Left ventricle myocardium superior (tissue), 1 donor: ENCODE results near the gene CBY3. TPM values are rescaled to one million over a fixed set of nuclear protein-coding genes. Genes with fewer than 3 reads are reported as not detected.
"Not testable (repeated sequence)": the region's sequence is repeated elsewhere in the genome, so short reads cannot be mapped to it uniquely, and the experiment has no call there.

Experiments used
- ATAC-seq: fragments of 200-7000 bp; cut with Tn5 transposase; one replicate; pipeline ENCODE4 v1.9.1; 2020; ENCODE audit warnings: mild to moderate bottlenecking, moderate library complexity
- DNase-seq: peaks from one replicate; pipeline ENCODE4 v3.0.0-alpha.2; 2020
- intact Hi-C: fragments of 100-400 bp; cut with micrococcal nuclease; formaldehyde crosslinking; loops from one replicate; pipeline ENCODE4 v1.11.0; 2022
- total RNA-seq: library from RNA; stranded (reverse); fragmentation: NEBNext Ultra II Directional; extraction: Animal tissue kit (Norgen Biotek cat#: 25700); gene quantifications from one replicate; pipeline ENCODE4 v1.2.1, GENCODE V29; 2021
- donor health status: DM: no; HTN: yes; CAD: no; lungs with severe emphysema.

CBY3 gene
- total RNA-seq, 1 donor from 2014 or later: not detected

GRCh38 chr5:179633501-179634369 lies 47.1 kb downstream of the CBY3 start:
- intact Hi-C loops, ATAC-seq: not testable (repeated sequence)

More at GRCh38 chr5:179633501-179634369, 47.1 kb downstream of the CBY3 start:
- not testable (repeated sequence) for DNase-seq

Other genes starting within 250 kb of the CBY3 start
- gene RUFY1, start 130.5 kb downstream of the CBY3 start, total RNA-seq: 24.5 TPM
- gene HNRNPH1, start 57.4 kb downstream of the CBY3 start, total RNA-seq: 230 TPM
- gene CANX, start 17.9 kb upstream of the CBY3 start, total RNA-seq: 465 TPM
- gene MAML1, start 51.8 kb upstream of the CBY3 start, total RNA-seq: 13.5 TPM
- 7.1 TPM for gene LTC4S, start 113.0 kb upstream of the CBY3 start, total RNA-seq
- 110 TPM for gene MGAT4B, start 125.8 kb upstream of the CBY3 start, total RNA-seq
- gene SQSTM1, start 139.9 kb upstream of the CBY3 start, total RNA-seq: 434 TPM
- 14.8 TPM for gene MRNIP, start 177.8 kb upstream of the CBY3 start, total RNA-seq
- gene TBC1D9B, start 226.9 kb upstream of the CBY3 start, total RNA-seq: 37.1 TPM